Skeletal muscle satellite cell (primary cell): Measurements from ENCODE around the gene ZNF816.
A peak's percentile ranks its signal among the peaks of the same experiment; 100 is the strongest.
"Not testable (repeated sequence)": the region's sequence is repeated elsewhere in the genome, so short reads cannot be mapped to it uniquely, and the experiment has no call there.

Experiments
- H3K27me3 ChIP-seq: 2 replicates; pipeline ENCODE4 v1.7.0; 2013; ENCODE audit warnings: low read length; ENCODE audit not compliant: control insufficient read depth, insufficient read depth
- H3K36me3 ChIP-seq: 2 replicates; pipeline ENCODE4 v1.7.0; 2013; ENCODE audit warnings: mild to moderate bottlenecking, control low read depth, low read length; ENCODE audit not compliant: insufficient read depth
- H3K4me1 ChIP-seq: 2 replicates; pipeline ENCODE4 v1.7.0; 2013; ENCODE audit warnings: low read length; ENCODE audit not compliant: control insufficient read depth, insufficient read depth
- H3K4me2 ChIP-seq: 2 replicates; pipeline ENCODE4 v1.7.0; 2013; ENCODE audit warnings: mild to moderate bottlenecking, low read length
- H3K4me3 ChIP-seq: 2 replicates; pipeline ENCODE4 v1.7.0; 2013; ENCODE audit warnings: low read length
- H3K9ac ChIP-seq: 2 replicates; pipeline ENCODE4 v1.7.0; 2013; ENCODE audit warnings: mild to moderate bottlenecking, low read depth, low read length, moderate library complexity
- H3K9me3 ChIP-seq: replicated peaks from 2 replicates; pipeline ENCODE4 v1.7.0; 2013; ENCODE audit warnings: mild to moderate bottlenecking, control low read depth, low read length

The ZNF816 gene

DNA sequence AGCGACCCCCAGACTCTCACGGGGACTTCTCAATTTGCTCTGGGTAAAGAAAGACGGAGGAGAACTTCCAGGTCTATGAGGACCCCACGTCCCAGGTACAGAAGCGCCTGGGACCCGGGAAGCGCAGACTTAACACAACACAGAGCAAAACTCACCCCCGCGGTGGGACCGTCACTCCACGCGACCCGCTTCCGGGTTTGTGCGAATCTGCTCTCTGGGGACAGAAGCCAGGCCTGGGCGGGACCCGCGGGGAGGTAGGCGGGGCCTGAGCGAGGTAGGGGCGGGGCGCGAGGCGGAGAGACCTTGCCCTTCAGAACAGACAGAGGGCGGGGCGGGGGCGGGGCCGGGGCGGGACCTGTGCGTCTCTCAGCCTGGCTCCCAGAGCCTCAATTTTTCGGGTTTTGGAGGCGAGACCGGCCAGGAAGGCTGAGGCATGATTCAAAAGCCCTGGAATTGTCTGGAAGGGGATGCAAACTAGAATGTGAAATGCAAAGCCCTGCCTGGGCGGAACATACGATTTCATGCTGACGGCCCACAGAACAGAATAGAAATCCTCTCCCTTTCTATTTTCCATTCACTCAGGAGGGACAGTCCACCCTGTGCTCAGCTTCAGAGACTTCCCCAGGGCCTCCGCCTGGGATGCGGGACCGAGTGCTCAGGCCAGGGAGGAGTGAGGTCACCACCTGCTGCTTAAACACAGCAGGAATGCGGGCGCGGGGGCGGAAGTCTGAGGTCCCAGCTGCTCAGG, 20.1 kb downstream of the ZNF816 start:
- Histone ChIP-seq H3K9me3 (peaks cover 7% of the 10 kb centered on the region), H3K4me3 (peak overlapping the region; percentile 83), H3K4me2 (peak overlapping the region; percentile 81), H3K36me3 (no peaks in the 10 kb centered on the region), H3K4me1 (no peaks in the 10 kb centered on the region), H3K9ac (peak overlapping the region; percentile 86), H3K27me3 (no peaks in the 10 kb centered on the region)

DNA sequence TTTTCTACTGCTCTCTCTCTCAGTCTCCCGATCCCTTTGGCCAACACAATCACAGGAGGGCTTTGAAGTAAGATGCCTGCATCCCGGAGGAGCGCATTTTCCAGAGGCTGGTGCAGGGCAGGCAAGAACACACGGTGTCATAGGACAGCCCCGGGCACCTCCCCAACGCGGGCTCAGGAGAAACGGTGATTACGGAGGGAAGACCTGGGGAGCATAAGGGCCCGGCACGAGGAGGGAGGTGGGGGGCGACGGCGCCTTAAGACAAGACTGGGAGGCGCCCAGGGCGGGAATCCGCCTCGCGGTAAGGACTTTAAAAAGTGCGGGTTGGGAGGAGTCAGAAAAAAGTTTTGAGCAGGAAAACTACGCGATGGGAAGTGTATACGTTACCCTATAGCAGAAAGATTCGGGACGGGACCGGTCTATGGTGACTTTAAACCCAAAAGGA, 20.7 kb downstream of the ZNF816 start:
- Histone ChIP-seq H3K9ac (peak overlapping the region; percentile 86), H3K4me3 (peak overlapping the region; percentile 83), H3K4me1 (no peaks in the 10 kb centered on the region), H3K4me2 (peak overlapping the region; percentile 81), H3K27me3 (no peaks in the 10 kb centered on the region), H3K9me3 (peaks cover 3% of the 10 kb centered on the region), H3K36me3 (peaks cover 5% of the 10 kb centered on the region)

DNA sequence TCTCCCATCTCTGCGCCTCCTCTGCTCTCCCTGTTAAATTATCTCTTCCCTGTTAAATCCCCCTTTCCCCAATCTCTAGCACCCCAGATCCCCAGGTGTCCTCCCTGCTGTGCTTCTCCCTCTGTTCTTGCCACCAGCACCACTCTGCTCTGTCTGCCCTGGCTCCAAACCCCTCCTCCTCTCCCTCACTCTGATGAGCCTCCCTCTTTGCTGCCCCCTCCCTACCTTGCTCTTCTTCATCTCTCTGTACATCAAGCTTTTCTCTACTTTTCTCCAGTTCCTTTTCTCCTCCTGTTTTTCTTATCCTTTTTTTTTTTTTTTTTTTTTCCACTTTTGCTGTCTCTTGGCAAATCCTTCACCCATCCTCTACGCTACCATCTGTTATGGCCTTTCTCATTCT, 21.2 kb downstream of the ZNF816 start:
- peak overlapping the region; percentile 86 for H3K9ac ChIP-seq

DNA sequence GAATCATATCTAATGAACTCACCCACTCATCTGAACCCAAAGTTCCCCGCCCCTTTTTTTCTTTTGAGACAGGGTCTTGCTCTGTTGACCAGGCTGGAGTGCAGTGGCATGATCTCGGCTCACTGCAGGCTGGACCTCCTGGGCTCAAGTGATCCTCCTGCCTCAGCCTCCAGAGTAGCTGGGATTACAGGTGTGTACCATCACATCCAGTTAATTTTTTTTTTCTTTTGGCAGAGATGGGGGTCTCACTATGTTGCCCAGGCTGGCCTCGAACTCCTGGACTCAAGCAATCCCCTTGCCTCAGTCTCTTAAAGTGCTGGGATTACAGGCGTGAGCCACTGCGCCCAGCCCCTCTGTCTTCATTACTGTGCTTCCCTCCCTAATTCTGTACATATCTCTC, 21.8 kb downstream of the ZNF816 start:
- H3K4me2 ChIP-seq, H3K36me3 ChIP-seq, H3K9me3 ChIP-seq, H3K4me1 ChIP-seq, H3K9ac ChIP-seq, H3K4me3 ChIP-seq, H3K27me3 ChIP-seq: not testable (repeated sequence)

More for the DNA sequence above, 21.2 kb downstream of the ZNF816 start:
- not testable (repeated sequence) for H3K9me3 ChIP-seq, H3K36me3 ChIP-seq, H3K4me1 ChIP-seq, H3K27me3 ChIP-seq
- Histone ChIP-seq H3K4me3 (peak overlapping the region; percentile 83), H3K4me2 (peak overlapping the region; percentile 81)

DNA sequence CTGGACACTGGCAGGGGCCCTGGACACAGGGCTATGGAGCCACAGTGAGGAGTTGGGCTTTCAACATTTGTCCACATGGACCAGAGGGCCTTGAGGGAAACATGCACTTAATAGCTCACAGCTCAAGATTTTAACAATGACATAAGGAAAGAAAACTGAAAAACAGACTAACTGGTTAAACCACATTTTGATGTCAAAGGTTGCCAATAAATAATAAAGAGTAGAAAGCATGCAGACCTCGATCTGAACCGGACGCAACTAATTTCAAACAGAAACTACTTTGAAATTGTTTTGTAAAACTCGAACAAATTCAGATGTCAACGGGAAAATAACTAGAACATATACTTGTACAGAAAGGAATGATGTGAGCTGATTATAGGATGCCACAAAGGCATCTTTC, 23.9 kb downstream of the ZNF816 start:
- Histone ChIP-seq H3K27me3 (no peaks in the 10 kb centered on the region), H3K4me2 (no peak overlapping the region), H3K9me3 (no peaks in the 10 kb centered on the region), H3K36me3 (peaks cover 10% of the 10 kb centered on the region), H3K9ac (no peak overlapping the region), H3K4me3 (no peak overlapping the region), H3K4me1 (no peaks in the 10 kb centered on the region)

DNA sequence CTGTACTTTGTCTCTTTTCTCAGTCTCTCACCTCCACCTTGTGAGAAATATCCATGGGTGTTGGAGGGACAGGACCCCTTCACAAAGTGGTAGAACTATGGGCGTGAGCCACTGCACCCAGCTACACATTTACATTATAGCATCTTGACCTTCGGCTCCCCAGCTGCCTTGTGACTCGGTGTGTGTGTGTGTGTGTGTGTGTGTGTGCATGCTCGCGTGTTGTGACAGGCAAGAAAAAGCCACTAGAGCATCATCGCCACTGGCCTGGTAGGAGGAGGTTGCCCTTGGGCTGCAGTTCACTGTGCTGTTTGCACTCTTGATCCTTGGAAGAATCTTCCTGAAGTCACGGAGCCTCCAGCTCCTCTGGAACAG, 25.7 kb downstream of the ZNF816 start:
- H3K4me1 ChIP-seq = no peaks in the 10 kb centered on the region
- H3K9ac ChIP-seq = no peak overlapping the region
- H3K4me3 ChIP-seq = no peak overlapping the region
- H3K36me3 ChIP-seq = peaks cover 10% of the 10 kb centered on the region
- no peaks in the 10 kb centered on the region for H3K27me3 ChIP-seq
- no peak overlapping the region for H3K4me2 ChIP-seq
- no peaks in the 10 kb centered on the region for H3K9me3 ChIP-seq

DNA sequence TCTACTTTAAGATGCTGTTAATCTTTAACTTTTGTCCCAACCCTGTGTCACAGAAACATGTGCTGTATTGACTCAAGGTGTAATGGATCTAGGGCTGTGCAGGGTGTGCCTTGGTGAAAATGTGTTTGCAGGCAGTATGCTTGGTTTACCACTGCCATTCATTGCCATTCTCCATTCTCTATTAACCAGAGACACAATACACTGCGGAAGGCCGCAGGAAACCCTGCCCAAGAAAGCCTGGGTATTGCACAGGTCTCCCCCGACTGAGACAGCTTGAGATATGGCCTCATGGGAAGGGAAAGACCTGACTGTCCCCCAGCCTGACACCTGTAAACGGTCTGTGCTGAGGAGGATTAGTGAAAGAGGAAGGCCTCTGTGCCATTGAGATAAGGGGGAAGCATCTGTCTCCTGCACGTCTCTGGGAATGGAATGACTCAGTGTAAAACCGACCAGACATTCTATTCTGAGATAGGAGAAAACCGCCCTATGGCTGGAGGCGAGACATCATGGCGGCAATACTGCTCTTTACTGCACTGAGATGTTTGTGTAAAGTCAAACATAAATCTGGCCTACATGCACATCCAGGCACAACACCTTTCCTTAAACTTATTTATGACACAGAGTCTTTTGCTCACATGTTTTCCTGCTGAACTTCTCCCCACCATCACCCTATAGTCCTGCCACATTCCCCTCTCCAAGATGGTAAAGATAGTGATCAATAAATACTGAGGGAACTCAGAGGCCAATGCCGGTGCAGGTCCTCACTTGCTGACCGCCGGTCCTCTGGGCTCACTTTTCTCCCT, 26.3 kb downstream of the ZNF816 start:
- Histone ChIP-seq H3K27me3 (no peaks in the 10 kb centered on the region), H3K4me2 (no peak overlapping the region), H3K9ac (no peak overlapping the region), H3K9me3 (no peaks in the 10 kb centered on the region), H3K4me1 (no peaks in the 10 kb centered on the region), H3K4me3 (no peak overlapping the region), H3K36me3 (peaks cover 10% of the 10 kb centered on the region)

DNA sequence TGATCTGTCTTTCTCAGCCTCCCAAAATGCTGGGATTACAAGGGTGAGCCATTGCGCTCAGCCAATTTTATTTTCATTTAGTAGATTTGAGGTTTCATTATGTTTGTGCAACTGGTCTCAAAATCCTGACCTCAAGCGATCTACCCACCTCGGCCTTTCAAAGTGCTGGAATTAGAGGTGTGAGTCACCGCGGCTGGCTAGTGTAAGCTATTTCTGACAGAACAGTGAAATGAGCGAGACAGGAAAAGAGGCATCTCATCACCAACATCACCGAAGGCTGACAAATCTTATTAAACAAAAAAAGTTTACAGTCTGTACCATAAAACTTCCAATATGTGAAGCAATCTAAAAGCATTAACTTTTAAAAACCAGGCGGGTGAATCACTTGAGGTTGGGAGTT, 27.2 kb downstream of the ZNF816 start:
- Histone ChIP-seq H3K4me2 (no peak overlapping the region), H3K9me3 (no peaks in the 10 kb centered on the region), H3K4me1 (no peaks in the 10 kb centered on the region), H3K27me3 (no peaks in the 10 kb centered on the region), H3K36me3 (peaks cover 10% of the 10 kb centered on the region), H3K4me3 (no peak overlapping the region), H3K9ac (no peak overlapping the region)

DNA sequence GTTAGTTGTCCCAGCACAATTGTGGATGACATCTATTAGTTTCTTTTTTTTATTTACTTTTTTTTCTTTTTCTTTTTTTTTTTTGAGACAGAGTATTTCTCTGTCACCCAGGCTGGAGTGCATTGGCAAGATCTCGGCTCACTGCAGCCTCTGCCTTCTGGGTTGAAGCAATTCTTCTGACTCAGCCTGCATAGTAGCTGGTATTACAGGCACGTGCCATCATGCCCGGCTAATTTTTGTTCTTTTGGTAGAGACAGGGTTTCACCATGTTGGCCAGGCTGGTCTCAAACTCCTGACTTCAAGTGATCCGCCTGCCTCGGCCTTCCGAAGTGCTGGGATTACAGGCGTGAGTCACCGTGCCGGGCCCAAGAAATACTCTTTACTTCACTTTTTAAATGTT, 38.0 kb downstream of the ZNF816 start:
- not testable (repeated sequence) for H3K9ac ChIP-seq, H3K4me3 ChIP-seq, H3K9me3 ChIP-seq, H3K4me2 ChIP-seq, H3K27me3 ChIP-seq, H3K4me1 ChIP-seq
- peaks cover 10% of the 10 kb centered on the region for H3K36me3 ChIP-seq

DNA sequence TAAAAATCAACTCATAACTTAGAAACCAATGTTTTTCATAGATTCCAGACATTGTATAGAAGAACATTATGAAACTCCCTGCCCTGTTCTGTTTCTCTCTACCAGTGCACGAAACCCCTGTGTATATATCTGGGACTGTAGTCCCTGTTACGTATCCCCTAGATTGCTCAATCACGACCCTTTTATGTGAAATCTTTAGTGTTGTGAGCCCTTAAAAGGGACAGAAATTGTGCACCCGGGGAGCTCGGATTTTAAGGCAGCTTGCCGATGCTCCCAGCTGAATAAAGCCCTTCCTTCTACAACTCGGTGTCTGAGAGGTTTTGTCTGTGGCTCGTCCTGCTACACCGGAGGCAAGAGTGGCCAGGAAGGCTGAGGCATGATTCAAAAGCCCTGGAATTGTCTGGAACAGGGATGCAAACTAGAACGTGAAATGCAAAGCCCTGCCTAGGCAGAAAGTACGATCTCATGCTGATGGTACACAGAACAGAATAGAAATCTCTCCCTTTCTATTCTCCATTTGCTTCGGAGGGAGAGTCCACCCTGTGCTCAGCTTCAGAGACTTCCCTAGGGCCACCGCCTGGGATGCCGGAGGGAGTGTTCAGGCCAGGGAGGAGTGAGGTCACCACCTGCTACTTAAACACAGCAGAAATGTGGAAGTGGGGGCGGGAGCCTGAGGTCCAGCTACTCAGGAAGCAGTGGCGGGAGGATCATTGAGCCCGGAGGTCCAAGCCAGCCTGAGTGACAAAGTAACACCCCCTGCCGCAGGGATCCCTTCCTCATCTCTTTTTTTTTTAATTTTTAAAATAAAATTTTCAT, 38.7 kb downstream of the ZNF816 start:
- Histone ChIP-seq H3K36me3 (peaks cover 10% of the 10 kb centered on the region), H3K4me3 (peak overlapping the region; percentile 96), H3K4me2 (peak overlapping the region; percentile 97), H3K9me3 (no peaks in the 10 kb centered on the region), H3K9ac (peak overlapping the region; percentile 18), H3K4me1 (peaks cover 9% of the 10 kb centered on the region), H3K27me3 (no peaks in the 10 kb centered on the region)
